Thyroid gland (tissue), 4 donors: ENCODE data around the gene FBXL13.

Source experiments
- CTCF ChIP-seq, 6 experiments: fragments of 200-600 bp in 3 of 6; fragments of 450-650 bp in 3 of 6; sonication (generic) in 3 of 6; IDR thresholded peaks; one replicate each; pipeline ENCODE4 v1.5.1; 2016 to 2019; ENCODE audit warnings: antibody characterized with exemption in 6 of 6, mild to moderate bottlenecking in 2 of 6, inconsistent platforms in 1 of 6, moderate library complexity in 1 of 6
- POLR2A ChIP-seq, 2 donors: fragments of 450-650 bp; IDR thresholded peaks; one replicate each; pipeline ENCODE4 v1.6.1; 2017; ENCODE audit warnings: antibody characterized with exemption in 2 of 2, mild to moderate bottlenecking in 2 of 2, moderate library complexity in 1 of 2

- no peak for TF ChIP-seq CTCF (IDR thresholded peaks at IDR 0.05)
- no peak for TF ChIP-seq POLR2A (IDR thresholded peaks at IDR 0.05)
These were observed 176.1 kb downstream of the FBXL13 start for GRCh38 chr7:102898532-102898859.
